SKM-1 (cell line): ENCODE data around the gene UPP1.

Experiments
- DNase-seq: peaks from one replicate; lab custom pipeline; 2025; ENCODE audit not compliant: unreplicated experiment; lab: John Stamatoyannopoulos, UW

Gene UPP1

GRCh38 chr7:48085433-48085791 is 3.7 kb upstream of the UPP1 start:
- DNase-seq, result peak; percentile 17

- no peak for DNase-seq
Measured at GRCh38 chr7:48085942-48086341, 3.1 kb upstream of the UPP1 start.

GRCh38 chr7:48087349-48087748 is 1.7 kb upstream of the UPP1 start:
- DNase-seq, result no peak

- peak; percentile 92 for DNase-seq
Measured at GRCh38 chr7:48088559-48089045, 463 bp upstream of the UPP1 start.

- no peak for DNase-seq
Measured at GRCh38 chr7:48090095-48090805, 1.2 kb downstream of the UPP1 start.

- no peak for DNase-seq
Measured at GRCh38 chr7:48091506-48092433, 2.7 kb downstream of the UPP1 start.

- DNase-seq, result no peak
Measured at GRCh38 chr7:48094861-48095293, 5.8 kb downstream of the UPP1 start.

- DNase-seq, result no peak
Measured at GRCh38 chr7:48096273-48096672, 7.2 kb downstream of the UPP1 start.

GRCh38 chr7:48097521-48098231 is 8.6 kb downstream of the UPP1 start:
- no peak for DNase-seq

GRCh38 chr7:48098846-48099245 is 9.8 kb downstream of the UPP1 start:
- DNase-seq, result no peak

GRCh38 chr7:48099781-48100180 is 10.7 kb downstream of the UPP1 start:
- DNase-seq, result no peak

GRCh38 chr7:48101352-48101751 is 12.3 kb downstream of the UPP1 start:
- DNase-seq, result no peak

- no peak for DNase-seq
Measured at GRCh38 chr7:48101968-48102367, 12.9 kb downstream of the UPP1 start.

- no peak for DNase-seq
Measured at GRCh38 chr7:48102530-48102929, 13.5 kb downstream of the UPP1 start.

- DNase-seq, result no peak
Measured at GRCh38 chr7:48105045-48105444, 16.0 kb downstream of the UPP1 start.

GRCh38 chr7:48106906-48107659 is 18.0 kb downstream of the UPP1 start:
- DNase-seq, result no peak

GRCh38 chr7:48107926-48108472 is 18.9 kb downstream of the UPP1 start:
- no peak for DNase-seq

GRCh38 chr7:48108959-48109847 is 20.1 kb downstream of the UPP1 start:
- DNase-seq, result no peak

GRCh38 chr7:48109848-48110663 is 21.0 kb downstream of the UPP1 start:
- no peak for DNase-seq
